IMR-90 (cell line): ENCODE data around the gene CACNB2. TPM values are rescaled to one million over a fixed set of nuclear protein-coding genes. Genes with fewer than 3 reads are reported as not detected.

Experiments used
- ATAC-seq: fragments of 200-7000 bp; cut with Tn5 transposase; 2 replicates; pipeline ENCODE4 v1.9.1; 2020; ENCODE audit warnings: low read depth, mild to moderate bottlenecking, moderate library complexity
- BruUV-seq: library from RNA; stranded (reverse); fragments of 400-500 nt; replicated peaks from 2 replicates; lab custom pipeline; 2021; lab: Mats Ljungman, UMichigan
- CTCF ChIA-PET: fragments of 300-600 bp; formaldehyde crosslinking; extraction: SDS; loops from one replicate; lab custom pipeline; 2021; ENCODE audit warnings: antibody characterized with exemption; lab: Yijun Ruan, JAX
- POLR2A ChIA-PET: fragments of 300-600 bp; sonication (Branson Sonifier 250); formaldehyde crosslinking; loops from one replicate; lab custom pipeline; 2022; ENCODE audit warnings: antibody characterized with exemption; ENCODE audit not compliant: unreplicated experiment; lab: Charles Lee
- DNase-seq: peaks from one replicate; pipeline ENCODE4 v3.0.0; 2013
- H2AFZ ChIP-seq: replicated peaks from 2 replicates; pipeline ENCODE3; 2013; ENCODE audit warnings: low read length, mild to moderate bottlenecking; ENCODE audit not compliant: poor library complexity
- H2AK5ac ChIP-seq: 2 replicates; pipeline ENCODE4 v1.6.1; 2013; ENCODE audit warnings: low read depth, low read length, inconsistent platforms
- H2AK9ac ChIP-seq: replicated peaks from 2 replicates; pipeline ENCODE3; 2013; ENCODE audit warnings: mild to moderate bottlenecking, low read depth, low read length, moderate library complexity; ENCODE audit not compliant: poor library complexity
- H2BK120ac ChIP-seq: 2 replicates; pipeline ENCODE4 v1.6.1; 2013; ENCODE audit warnings: low read depth, low read length, inconsistent platforms
- H2BK15ac ChIP-seq: 3 replicates; pipeline ENCODE4 v1.6.1; 2013; ENCODE audit warnings: low read depth, low read length, inconsistent platforms
- H2BK20ac ChIP-seq: 2 replicates; pipeline ENCODE4 v1.6.1; 2013; ENCODE audit warnings: low read depth, mild to moderate bottlenecking, inconsistent platforms, low read length, moderate library complexity
- H2BK5ac ChIP-seq: 2 replicates; pipeline ENCODE4 v1.6.1; 2013; ENCODE audit warnings: mild to moderate bottlenecking, low read depth, low read length, inconsistent platforms; ENCODE audit not compliant: poor library complexity, severe bottlenecking
- H3K14ac ChIP-seq: replicated peaks from 2 replicates; pipeline ENCODE4 v1.6.1; 2013; ENCODE audit warnings: low read depth, low read length, inconsistent platforms
- H3K18ac ChIP-seq: 2 replicates; pipeline ENCODE4 v1.6.1; 2013; ENCODE audit warnings: low read depth, low read length, control low read depth
- H3K23ac ChIP-seq: 2 replicates; pipeline ENCODE4 v1.6.1; 2013; ENCODE audit warnings: low read depth, low read length, inconsistent platforms
- H3K27ac ChIP-seq: 2 replicates; pipeline ENCODE4 v1.5.1; 2013; ENCODE audit warnings: mild to moderate bottlenecking, control low read depth, low read length; ENCODE audit not compliant: insufficient read depth
- H3K27me3 ChIP-seq: 2 replicates; pipeline ENCODE4 v1.6.1; 2013; ENCODE audit warnings: low read length; ENCODE audit not compliant: control insufficient read depth, insufficient read depth
- H3K36me3 ChIP-seq: 2 replicates; pipeline ENCODE4 v1.6.1; 2013; ENCODE audit warnings: low read length, mixed read lengths; ENCODE audit not compliant: control insufficient read depth, insufficient read depth
- H3K4ac ChIP-seq: 2 replicates; pipeline ENCODE4 v1.6.1; 2013; ENCODE audit warnings: low read depth, low read length, inconsistent platforms
- H3K4me1 ChIP-seq: 2 replicates; pipeline ENCODE4 v1.6.1; 2013; ENCODE audit warnings: low read length, mixed read lengths; ENCODE audit not compliant: control insufficient read depth, insufficient read depth
- H3K4me2 ChIP-seq: 2 replicates; pipeline ENCODE4 v1.6.1; 2013; ENCODE audit warnings: low read depth, mild to moderate bottlenecking, control low read depth, low read length, moderate library complexity
- H3K4me3 ChIP-seq: 2 replicates; pipeline ENCODE4 v1.5.1; 2013; ENCODE audit warnings: low read depth, mild to moderate bottlenecking, control low read depth, low read length, moderate library complexity; ENCODE audit not compliant: insufficient read depth
- H3K56ac ChIP-seq: 2 replicates; pipeline ENCODE4 v1.6.1; 2013; ENCODE audit warnings: low read length, inconsistent platforms; ENCODE audit not compliant: insufficient read depth; ENCODE audit errors: extremely low read depth
- H3K79me1 ChIP-seq, 2 experiments: 2 replicates each; pipeline ENCODE4 v1.6.1; 2013; ENCODE audit warnings: low read length in 2 of 2, inconsistent platforms in 1 of 2, low read depth in 1 of 2
- H3K9ac ChIP-seq: 2 replicates; pipeline ENCODE4 v1.6.1; 2013; ENCODE audit warnings: low read depth, low read length, control low read depth
- H3K9me1 ChIP-seq: 2 replicates; pipeline ENCODE4 v1.6.1; 2013; ENCODE audit warnings: low read length, inconsistent platforms; ENCODE audit not compliant: insufficient read depth
- H3K9me3 ChIP-seq: 2 replicates; pipeline ENCODE4 v1.6.1; 2013; ENCODE audit warnings: low read length; ENCODE audit not compliant: control insufficient read depth, insufficient read depth
- H4K20me1 ChIP-seq: 2 replicates; pipeline ENCODE4 v1.6.1; 2013; ENCODE audit warnings: low read length, inconsistent platforms; ENCODE audit not compliant: insufficient read depth
- H4K5ac ChIP-seq: 2 replicates; pipeline ENCODE4 v1.6.1; 2013; ENCODE audit warnings: mild to moderate bottlenecking, low read depth, low read length, control low read depth
- H4K8ac ChIP-seq, 2 experiments: 2 replicates each; pipeline ENCODE4 v1.6.1; 2013; ENCODE audit warnings: low read depth in 2 of 2, low read length in 2 of 2, control low read depth in 1 of 2, inconsistent platforms in 1 of 2
- H4K91ac ChIP-seq: 2 replicates; pipeline ENCODE4 v1.6.1; 2013; ENCODE audit warnings: low read depth, low read length, inconsistent platforms; ENCODE audit not compliant: insufficient read depth
- BHLHE40 ChIP-seq: fragments of 150-350 bp; IDR thresholded peaks from 2 replicates; pipeline ENCODE4 v1.6.1; 2016; ENCODE audit warnings: mild to moderate bottlenecking, low read depth, low read length
- ELK1 ChIP-seq: fragments of 150-350 bp; IDR thresholded peaks from 2 replicates; pipeline ENCODE4 v1.6.1; 2016; ENCODE audit warnings: low read depth, mild to moderate bottlenecking, low read length, moderate library complexity, borderline replicate concordance
- FOS ChIP-seq: fragments of 150-350 bp; IDR thresholded peaks from 2 replicates; pipeline ENCODE4 v1.6.1; 2016; ENCODE audit warnings: low read depth, low read length
- MAFK ChIP-seq: IDR thresholded peaks from 2 replicates; pipeline ENCODE4 v1.6.1; 2012; ENCODE audit warnings: low read depth, low read length, improper control_type of control experiment
- MAZ ChIP-seq: IDR thresholded peaks from 2 replicates; pipeline ENCODE4 v1.6.1; 2012; ENCODE audit warnings: low read depth, mild to moderate bottlenecking, low read length, improper control_type of control experiment, moderate library complexity, borderline replicate concordance
- NFE2L2 ChIP-seq: fragments of 150-350 bp; IDR thresholded peaks from 2 replicates; pipeline ENCODE4 v1.6.1; 2016; ENCODE audit warnings: low read depth, mild to moderate bottlenecking, low read length
- RAD21 ChIP-seq: IDR thresholded peaks from 2 replicates; pipeline ENCODE4 v1.6.1; 2012; ENCODE audit warnings: low read length, improper control_type of control experiment
- RCOR1 ChIP-seq: IDR thresholded peaks from 2 replicates; pipeline ENCODE4 v1.6.1; 2012; ENCODE audit warnings: mild to moderate bottlenecking, low read length, improper control_type of control experiment; ENCODE audit not compliant: insufficient replicate concordance
- SMC3 ChIP-seq: fragments of 150-350 bp; IDR thresholded peaks from 2 replicates; pipeline ENCODE4 v1.6.1; 2016; ENCODE audit warnings: low read depth, mild to moderate bottlenecking, antibody characterized with exemption, low read length, moderate library complexity
- USF2 ChIP-seq: fragments of 150-350 bp; IDR thresholded peaks from 2 replicates; pipeline ENCODE4 v1.6.1; 2017; ENCODE audit warnings: mild to moderate bottlenecking, antibody characterized with exemption, low read length, low read depth
- WGBS, 2 experiments: methylation state at CpG; one replicate each; pipeline versions ENCODE4 v1.1.5 to v1.1.7; 2013; ENCODE audit warnings: missing lambda C conversion rate in 2 of 2; ENCODE audit not compliant: insufficient read length in 1 of 2; ENCODE audit errors: extremely low coverage in 2 of 2; 5-methylcytosine and 5-hydroxymethylcytosine counted together
- dilution Hi-C: fragments of 300-500 bp; cut with HindIII; formaldehyde crosslinking; loops from one replicate; pipeline ENCODE4 v1.14.3; 2018; ENCODE audit warnings: low sequenced_read_pairs; ENCODE audit not compliant: unreplicated experiment
- in situ Hi-C: fragments of 300-500 bp; cut with MboI; formaldehyde crosslinking; loops from 3 replicates; pipeline ENCODE4 v1.14.3; 2019; ENCODE audit warnings: low sequenced_read_pairs, inconsistent platforms, mixed read lengths
- intact Hi-C: fragments of 100-400 bp; cut with micrococcal nuclease; formaldehyde crosslinking; loops from 2 replicates; pipeline ENCODE4 v1.10.0; 2022
- polyA plus RNA-seq, 3 experiments: library from polyadenylated mRNA; depleted of rRNA; stranded (reverse); fragments of >200 nt; gene quantifications; 2 replicates each; pipeline ENCODE4 v1.2.3, GENCODE V29; 2012; ENCODE audit warnings: low replicate concordance in 1 of 3
- total RNA-seq: library from RNA; depleted of rRNA; stranded (reverse); fragments of >200 nt; gene quantifications from 2 replicates; pipeline ENCODE4 v1.2.3, GENCODE V29; 2012

CACNB2 gene
- total and polyA plus RNA-seq, 2 of the 4 experiments (the other 2 are of a cell fraction): 0.36 TPM

- Histone ChIP-seq H2BK15ac (no peak overlapping the region), H3K9ac (no peak overlapping the region), H3K18ac (no peak overlapping the region), H2BK120ac (no peak overlapping the region), H3K27ac (no peak overlapping the region), H2AK9ac (no peak overlapping the region), H4K5ac (no peak overlapping the region), H3K14ac (no peak overlapping the region), H3K4me3 (no peak overlapping the region), H3K56ac (no peak overlapping the region), H3K79me1 (no peaks in the 10 kb centered on the region), H3K27me3 (peaks cover 4% of the 10 kb centered on the region), H2AFZ (no peak overlapping the region), H2BK20ac (no peak overlapping the region), H3K4me2 (no peak overlapping the region), H2AK5ac (no peak overlapping the region), H4K20me1 (no peaks in the 10 kb centered on the region), H3K9me3 (no peaks in the 10 kb centered on the region), H3K9me1 (no peaks in the 10 kb centered on the region), H2BK5ac (no peak overlapping the region), H4K91ac (no peak overlapping the region), H3K4me1 (no peaks in the 10 kb centered on the region), H3K4ac (no peak overlapping the region), H3K23ac (no peak overlapping the region), H3K36me3 (no peaks in the 10 kb centered on the region), H4K8ac (no peak overlapping the region)
- TF ChIP-seq BHLHE40 (no peak), NFE2L2 (no peak), SMC3 (no peak), MAZ (no peak), MAFK (no peak), USF2 (no peak), ELK1 (no peak), RCOR1 (no peak), RAD21 (no peak), FOS (no peak)
- dilution Hi-C loops: no loop called here
- no peak for ATAC-seq
- no CpG with 5 or more reads among the region's 5 CpGs for WGBS, 2 experiments
- intact Hi-C loops: no loop called here
- ChIA-PET CTCF (interaction anchor here (1.0 kb wide), 1 partner anchor 489 kb away, joined by 3 read pairs; no protein-coding TSS in a partner anchor), POLR2A (no interaction called here)
- BruUV-seq: no TSS peak
- DNase-seq: no peak
- in situ Hi-C loops: loop anchor here (10.0 to 25.0 kb wide), 2 partner anchors 622 to 1389 kb away; no protein-coding TSS in a partner anchor
These were observed 86.1 kb downstream of the CACNB2 start for GRCh38 chr10:18226336-18226735.
